Neuronal stem cell (in vitro differentiated cells): ENCODE measurements around the gene ITSN1.

Experiments used
- DNase-seq: peaks from one replicate; pipeline ENCODE4 v3.0.0-alpha.2; 2013; ENCODE audit warnings: low spot score
- H2AFZ ChIP-seq: one replicate; pipeline ENCODE4 v1.6.1; 2013; ENCODE audit warnings: mild to moderate bottlenecking, low read length, inconsistent platforms
- H2AK5ac ChIP-seq: 2 replicates; pipeline ENCODE4 v1.6.1; 2013; ENCODE audit warnings: low read depth, mild to moderate bottlenecking, inconsistent platforms, low read length, moderate library complexity, mixed read lengths
- H2BK120ac ChIP-seq: 2 replicates; pipeline ENCODE4 v1.6.1; 2013; ENCODE audit warnings: low read depth, mild to moderate bottlenecking, inconsistent platforms, low read length, moderate library complexity, mixed read lengths
- H2BK12ac ChIP-seq: one replicate; pipeline ENCODE4 v1.6.1; 2013; ENCODE audit warnings: low read length, inconsistent platforms
- H2BK15ac ChIP-seq: 2 replicates; pipeline ENCODE4 v1.6.1; 2013; ENCODE audit warnings: mild to moderate bottlenecking, low read length, inconsistent platforms, mixed read lengths
- H2BK5ac ChIP-seq: one replicate; pipeline ENCODE4 v1.6.1; 2013; ENCODE audit warnings: inconsistent platforms, mild to moderate bottlenecking, low read length, moderate library complexity
- H3K14ac ChIP-seq: one replicate; pipeline ENCODE4 v1.6.1; 2013; ENCODE audit warnings: low read length, inconsistent platforms
- H3K18ac ChIP-seq: 2 replicates; pipeline ENCODE4 v1.6.1; 2013; ENCODE audit warnings: low read length, inconsistent platforms
- H3K23ac ChIP-seq: 2 replicates; pipeline ENCODE4 v1.6.1; 2013; ENCODE audit warnings: low read depth, mild to moderate bottlenecking, mixed read lengths, low read length, inconsistent platforms; ENCODE audit not compliant: poor library complexity
- H3K27ac ChIP-seq: replicated peaks from 3 replicates; pipeline ENCODE4 v1.5.1; 2013; ENCODE audit warnings: low read length, inconsistent platforms
- H3K27me3 ChIP-seq, 3 experiments: 2 replicates each; pipeline ENCODE4 v1.6.1; 2013; ENCODE audit warnings: low read length in 3 of 3, mild to moderate bottlenecking in 2 of 3, inconsistent platforms in 1 of 3, low read depth in 1 of 3, mixed read lengths in 1 of 3, moderate library complexity in 1 of 3; ENCODE audit not compliant: control insufficient read depth in 3 of 3, insufficient read depth in 3 of 3
- H3K36me3 ChIP-seq, 2 donors: replicated peaks in 1 of 2; 2 replicates each; pipeline ENCODE4 v1.6.1; 2013; ENCODE audit warnings: low read length in 2 of 2; ENCODE audit not compliant: control insufficient read depth in 2 of 2, insufficient read depth in 2 of 2
- H3K4ac ChIP-seq: 2 replicates; pipeline ENCODE4 v1.6.1; 2013; ENCODE audit warnings: inconsistent platforms, mild to moderate bottlenecking, low read length, moderate library complexity
- H3K4me1 ChIP-seq, 2 donors: 1 replicate in 1 of 2; 2 replicates in 1 of 2; pipeline ENCODE4 v1.6.1; 2013; ENCODE audit warnings: low read length in 2 of 2, low read depth in 1 of 2; ENCODE audit not compliant: control insufficient read depth in 2 of 2, insufficient read depth in 1 of 2
- H3K4me2 ChIP-seq: one replicate; pipeline ENCODE4 v1.6.1; 2013; ENCODE audit warnings: mild to moderate bottlenecking, low read length, inconsistent platforms; ENCODE audit not compliant: insufficient read depth, poor library complexity, severe bottlenecking
- H3K4me3 ChIP-seq, 2 donors: 2 replicates each; pipeline ENCODE4 v1.5.1; 2013; ENCODE audit warnings: low read length in 2 of 2, mild to moderate bottlenecking in 2 of 2, inconsistent platforms in 1 of 2, moderate library complexity in 1 of 2
- H3K79me1 ChIP-seq: one replicate; pipeline ENCODE4 v1.6.1; 2013; ENCODE audit warnings: low read depth, mild to moderate bottlenecking, inconsistent platforms, low read length, moderate library complexity
- H3K9ac ChIP-seq: one replicate; pipeline ENCODE4 v1.6.1; 2013; ENCODE audit warnings: mild to moderate bottlenecking, low read depth, low read length, inconsistent platforms; ENCODE audit not compliant: poor library complexity
- H3K9me3 ChIP-seq, 2 donors: replicated peaks in 1 of 2; 2 replicates each; pipeline versions ENCODE3 to v1.6.1; 2013; ENCODE audit warnings: low read length in 2 of 2, mild to moderate bottlenecking in 2 of 2, inconsistent platforms in 1 of 2, low read depth in 1 of 2, mixed read lengths in 1 of 2, moderate library complexity in 1 of 2; ENCODE audit not compliant: control insufficient read depth in 2 of 2, insufficient read depth in 1 of 2
- H4K8ac ChIP-seq: one replicate; pipeline ENCODE4 v1.6.1; 2013; ENCODE audit warnings: low read depth, mild to moderate bottlenecking, inconsistent platforms, low read length, moderate library complexity
- H4K91ac ChIP-seq: one replicate; pipeline ENCODE4 v1.6.1; 2013; ENCODE audit warnings: low read length, low read depth, mild to moderate bottlenecking, inconsistent platforms; ENCODE audit not compliant: poor library complexity
- WGBS, 2 donors: extraction: QIAGEN DNeasy Blood & Tissue Kit; methylation state at CpG; one replicate each; pipeline ENCODE4 v1.1.7; 2013; ENCODE audit warnings: missing lambda C conversion rate in 2 of 2, mixed read lengths in 1 of 2; ENCODE audit not compliant: insufficient read length in 2 of 2, insufficient replicate concordance in 1 of 2; ENCODE audit errors: extremely low coverage in 2 of 2; 5-methylcytosine and 5-hydroxymethylcytosine counted together

Gene ITSN1

DNA sequence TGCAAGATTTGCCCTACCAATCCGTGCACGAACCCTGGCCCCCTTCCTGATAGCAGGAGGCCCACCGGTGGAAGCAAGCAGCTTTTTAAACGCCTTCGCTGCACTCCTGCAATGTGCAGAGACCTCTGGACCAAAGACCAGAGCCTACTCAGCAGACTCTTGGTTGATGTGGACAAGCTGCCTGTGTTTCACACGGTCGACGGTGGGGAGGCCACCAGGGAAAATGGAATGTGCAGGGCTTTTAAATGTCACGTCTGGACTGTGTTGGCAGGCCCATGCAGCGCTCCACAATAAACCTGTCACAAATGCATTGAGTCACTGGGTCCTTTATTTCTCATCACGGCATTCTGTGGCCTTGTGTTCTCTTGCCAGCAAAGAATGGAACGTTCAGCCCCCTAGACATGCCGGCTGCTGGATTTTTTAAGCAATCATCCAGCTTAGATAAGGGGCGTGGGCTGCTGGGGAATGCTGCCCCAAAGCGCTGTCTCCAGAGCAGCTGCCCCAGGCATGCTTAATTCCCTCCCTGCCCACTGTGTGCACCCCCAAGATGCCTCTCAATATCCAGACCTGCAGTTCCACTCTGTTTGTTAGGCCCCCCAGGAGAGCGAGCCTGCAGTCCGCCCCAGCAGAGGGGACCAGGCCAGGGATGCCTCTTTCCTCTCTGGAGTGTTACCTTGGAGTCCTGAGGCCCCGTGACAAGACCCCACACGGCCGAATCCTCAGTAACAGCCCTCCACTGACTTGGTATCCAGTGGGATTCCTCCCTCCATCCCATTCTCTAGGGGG, 202.0 kb downstream of the ITSN1 start:
- Histone ChIP-seq H3K4me1 (peaks cover 24 to 25% of the 10 kb centered on the region in 2 donors), H2BK5ac (peak overlapping the region; percentile 57), H3K4me3 (no peak overlapping the region), H3K14ac (peak overlapping the region; percentile 21), H3K27ac (peak overlapping the region; percentile 78), H3K4me2 (no peak overlapping the region), H3K4ac (no peak overlapping the region), H2BK15ac (peak overlapping the region; percentile 89), H3K9ac (peak overlapping the region; percentile 68), H4K91ac (no peak overlapping the region), H3K79me1 (no peaks in the 10 kb centered on the region), H3K36me3 (peaks cover 0 to 6% of the 10 kb centered on the region in 2 donors), H2BK120ac (no peak overlapping the region), H3K18ac (peak overlapping the region; percentile 67), H2BK12ac (peak overlapping the region; percentile 85), H2AK5ac (peak overlapping the region; percentile 87), H3K23ac (no peak overlapping the region), H3K27me3 (no peaks in the 10 kb centered on the region), H3K9me3 (peaks cover 7 to 14% of the 10 kb centered on the region in 2 donors), H2AFZ (peak overlapping the region; percentile 61), H4K8ac (peak overlapping the region; percentile 75)
- peak; percentile 21 for DNase-seq
- no CpG with 5 or more reads among the region's 20 CpGs for whole genome bisulfite sequencing, 2 donors

DNA sequence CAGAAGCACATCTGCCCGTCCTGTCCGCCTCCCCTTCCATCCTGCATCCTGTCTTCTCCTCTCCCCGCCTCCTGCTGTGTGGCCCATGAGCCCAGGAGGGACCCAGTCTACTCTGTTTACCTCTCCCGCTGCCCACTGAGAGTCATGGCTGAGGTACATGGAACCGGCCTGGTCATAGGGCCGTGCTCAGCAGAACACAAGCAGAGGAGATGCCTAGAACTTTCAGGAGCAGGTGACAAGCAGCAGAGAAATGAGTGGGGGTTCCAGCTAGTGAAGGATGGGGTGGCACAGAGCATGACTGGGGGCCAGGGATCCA, 202.5 kb downstream of the ITSN1 start:
- Histone ChIP-seq H4K8ac (peak overlapping the region; percentile 75), H3K36me3 (peaks cover 0 to under 1% of the 10 kb centered on the region in 2 donors), H4K91ac (no peak overlapping the region), H3K23ac (no peak overlapping the region), H3K9me3 (peaks cover 7 to 14% of the 10 kb centered on the region in 2 donors), H3K79me1 (no peaks in the 10 kb centered on the region), H3K14ac (peak overlapping the region; percentile 21), H3K18ac (peak overlapping the region; percentile 29), H3K4me2 (no peak overlapping the region), H2AFZ (no peak overlapping the region), H2BK5ac (peak overlapping the region; percentile 57), H3K4me3 (no peak overlapping the region), H3K27me3 (no peaks in the 10 kb centered on the region), H2AK5ac (peak overlapping the region; percentile 87), H3K4ac (no peak overlapping the region), H2BK120ac (no peak overlapping the region), H2BK12ac (peak overlapping the region; percentile 85), H3K9ac (peak overlapping the region; percentile 68), H2BK15ac (peak overlapping the region; percentile 89), H3K27ac (peak overlapping the region; percentile 78), H3K4me1 (peaks cover 24 to 25% of the 10 kb centered on the region in 2 donors)
- WGBS, 2 donors: no CpG with 5 or more reads among the region's 6 CpGs
- DNase-seq: no peak

DNA sequence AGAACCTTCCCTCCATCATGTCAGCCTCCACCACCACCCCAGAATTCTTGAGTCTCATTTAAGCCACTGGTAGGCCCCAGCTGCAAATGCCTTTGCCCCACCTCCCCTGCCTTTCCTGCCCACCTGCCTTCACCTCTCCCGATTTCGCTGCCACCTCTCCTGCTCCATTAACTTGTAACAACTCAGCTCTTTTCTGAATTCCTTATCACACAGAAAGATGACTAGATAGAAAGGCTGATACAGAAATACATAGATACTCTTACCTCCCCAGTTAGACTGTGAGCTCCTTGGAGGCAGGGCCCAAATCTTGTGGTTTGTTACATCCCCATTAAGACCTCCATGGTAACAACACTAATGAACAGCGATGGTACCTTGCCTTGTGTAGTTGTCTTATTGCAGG, 203.8 kb downstream of the ITSN1 start:
- Histone ChIP-seq H2BK15ac (no peak overlapping the region), H3K9me3 (peaks cover 7 to 14% of the 10 kb centered on the region in 2 donors), H3K4me2 (no peak overlapping the region), H2BK120ac (no peak overlapping the region), H3K14ac (no peak overlapping the region), H3K4me1 (peaks cover 24 to 25% of the 10 kb centered on the region in 2 donors), H4K91ac (no peak overlapping the region), H4K8ac (no peak overlapping the region), H3K4me3 (peak overlapping the region in 1 of 2 donors; percentile 40), H3K23ac (no peak overlapping the region), H3K27me3 (no peaks in the 10 kb centered on the region), H2BK12ac (no peak overlapping the region), H3K4ac (no peak overlapping the region), H3K18ac (no peak overlapping the region), H3K36me3 (no peaks in the 10 kb centered on the region), H2AK5ac (peak overlapping the region; percentile 36), H2AFZ (no peak overlapping the region), H3K27ac (no peak overlapping the region), H3K9ac (no peak overlapping the region), H3K79me1 (no peaks in the 10 kb centered on the region), H2BK5ac (no peak overlapping the region)
- WGBS, 2 donors: no CpG with 5 or more reads among the region's 3 CpGs
- DNase-seq: no peak

- Histone ChIP-seq H3K23ac (no peak overlapping the region), H2AK5ac (peak overlapping the region; percentile 76), H3K18ac (peak overlapping the region; percentile 30), H3K4me2 (no peak overlapping the region), H2BK5ac (no peak overlapping the region), H3K79me1 (no peaks in the 10 kb centered on the region), H4K91ac (peak overlapping the region; percentile 9), H3K27me3 (no peaks in the 10 kb centered on the region), H2BK120ac (no peak overlapping the region), H3K4ac (no peak overlapping the region), H3K9me3 (peaks cover 7 to 14% of the 10 kb centered on the region in 2 donors), H3K27ac (no peak overlapping the region), H3K36me3 (no peaks in the 10 kb centered on the region), H2AFZ (no peak overlapping the region), H2BK15ac (no peak overlapping the region), H3K4me1 (peaks cover 24 to 25% of the 10 kb centered on the region in 2 donors), H4K8ac (no peak overlapping the region), H3K4me3 (no peak overlapping the region), H3K9ac (no peak overlapping the region), H2BK12ac (no peak overlapping the region), H3K14ac (no peak overlapping the region)
- WGBS, 2 donors: no CpG with 5 or more reads among the region's 19 CpGs
- no peak for DNase-seq
Measured at GRCh38 chr21:33847588-33848248, 205.4 kb downstream of the ITSN1 start.
